Measurements from ENCODE around the gene DHX57. TPM values are rescaled to one million over a fixed set of nuclear protein-coding genes. Genes with fewer than 3 reads are reported as not detected.

DHX57 gene
- total and polyA plus RNA-seq, 12 donors: 6.0 to 12.4 (median 9.7) TPM

GRCh38 chr2:38856165-38856564, 19.6 kb downstream of the DHX57 start:
- Histone ChIP-seq H3K36me3 (peaks cover 0 to 100% (median 66%) of the 10 kb centered on the region in 9 donors), H3K4me3 (no peak overlapping the region), H3K4me1 (no peaks in the 10 kb centered on the region), H3K27me3 (no peaks in the 10 kb centered on the region), H3K9me3 (no peaks in the 10 kb centered on the region), H3K27ac (no peak overlapping the region)
- no peak for ATAC-seq
- DNase-seq: no peak
- intact Hi-C loops (cut with DNase I): no loop called here
- TF ChIP-seq, protein P1, sequence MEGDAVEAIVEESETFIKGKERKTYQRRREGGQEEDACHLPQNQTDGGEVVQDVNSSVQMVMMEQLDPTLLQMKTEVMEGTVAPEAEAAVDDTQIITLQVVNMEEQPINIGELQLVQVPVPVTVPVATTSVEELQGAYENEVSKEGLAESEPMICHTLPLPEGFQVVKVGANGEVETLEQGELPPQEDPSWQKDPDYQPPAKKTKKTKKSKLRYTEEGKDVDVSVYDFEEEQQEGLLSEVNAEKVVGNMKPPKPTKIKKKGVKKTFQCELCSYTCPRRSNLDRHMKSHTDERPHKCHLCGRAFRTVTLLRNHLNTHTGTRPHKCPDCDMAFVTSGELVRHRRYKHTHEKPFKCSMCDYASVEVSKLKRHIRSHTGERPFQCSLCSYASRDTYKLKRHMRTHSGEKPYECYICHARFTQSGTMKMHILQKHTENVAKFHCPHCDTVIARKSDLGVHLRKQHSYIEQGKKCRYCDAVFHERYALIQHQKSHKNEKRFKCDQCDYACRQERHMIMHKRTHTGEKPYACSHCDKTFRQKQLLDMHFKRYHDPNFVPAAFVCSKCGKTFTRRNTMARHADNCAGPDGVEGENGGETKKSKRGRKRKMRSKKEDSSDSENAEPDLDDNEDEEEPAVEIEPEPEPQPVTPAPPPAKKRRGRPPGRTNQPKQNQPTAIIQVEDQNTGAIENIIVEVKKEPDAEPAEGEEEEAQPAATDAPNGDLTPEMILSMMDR (IDR thresholded peaks at IDR 0.05): no peak
- WGBS, 2 donors: 95 to 100% methylated on average over 1 of the region's 1 CpG

DNA sequence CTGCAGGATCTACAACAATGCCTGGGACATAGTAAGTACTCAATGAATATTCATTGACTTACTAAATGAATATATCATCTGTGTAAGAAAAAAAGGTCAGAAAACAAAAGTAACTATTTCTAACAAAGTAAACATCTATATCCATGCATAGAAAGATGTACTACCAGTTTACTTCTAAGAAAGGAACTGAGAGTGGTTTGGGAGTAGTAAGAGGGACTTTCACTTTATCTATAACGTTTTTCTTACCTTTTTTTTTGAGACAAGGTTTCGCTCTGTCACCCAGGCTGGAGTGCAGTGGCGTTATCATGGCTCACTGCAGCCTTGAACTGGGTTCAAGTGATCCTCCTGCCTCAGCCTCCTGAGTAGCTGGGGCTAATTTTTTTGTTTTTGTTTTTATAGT, 25.7 kb downstream of the DHX57 start:
- no peaks in the 10 kb centered on the region for H3K9me3 ChIP-seq
- intact Hi-C loops (cut with DNase I): no loop called here
- no peaks in the 10 kb centered on the region for H3K27me3 ChIP-seq
- peaks cover 0 to 98% (median 17%) of the 10 kb centered on the region in 9 donors for H3K36me3 ChIP-seq
- no peak overlapping the region for H3K27ac ChIP-seq
- ATAC-seq (no peak), DNase-seq (no peak)
- TF ChIP-seq, protein P1 (IDR thresholded peaks at IDR 0.05): no peak
- no peak overlapping the region for H3K4me3 ChIP-seq
- no peaks in the 10 kb centered on the region for H3K4me1 ChIP-seq
- 83 to 90% methylated on average over 3 of the region's 3 CpGs for WGBS, 2 donors

DNA sequence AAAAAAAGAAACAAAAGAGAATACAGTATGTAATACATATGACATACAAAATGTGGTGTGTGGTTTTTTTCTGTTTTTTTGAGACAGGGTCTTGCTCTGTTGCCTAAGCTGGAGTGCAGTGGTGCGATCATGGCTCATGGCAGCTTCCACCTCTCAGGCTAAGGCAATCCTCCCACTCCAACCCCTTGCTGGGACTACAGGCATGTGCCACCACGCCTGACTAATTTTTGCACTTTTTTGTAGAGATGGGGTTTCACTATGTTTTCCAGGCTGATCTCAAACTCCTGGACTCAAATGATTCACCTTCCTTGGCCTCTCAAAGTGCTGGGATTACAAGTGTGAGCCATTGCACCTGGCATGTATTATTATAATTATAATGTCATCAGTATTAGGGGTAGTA, 38.9 kb downstream of the DHX57 start:
- peaks cover 0 to 27% (median 0%) of the 10 kb centered on the region in 9 donors for H3K4me1 ChIP-seq
- intact Hi-C loops (cut with DNase I): no loop called here
- TF ChIP-seq, protein P1 (IDR thresholded peaks at IDR 0.05): no peak
- no peaks in the 10 kb centered on the region for H3K9me3 ChIP-seq
- 93 to 97% methylated on average over 2 of the region's 2 CpGs for WGBS, 2 donors
- no peaks in the 10 kb centered on the region for H3K27me3 ChIP-seq
- DNase-seq (no peak), ATAC-seq (no peak)
- peaks cover 0 to 93% (median 19%) of the 10 kb centered on the region in 9 donors for H3K36me3 ChIP-seq
- peak overlapping the region in 1 of 10 donors; percentile 73 for H3K27ac ChIP-seq
- no peak overlapping the region for H3K4me3 ChIP-seq

- intact Hi-C loops (cut with DNase I): no loop called here
- ATAC-seq: peak in 7 of 8 donors; percentile 67 to 81 (median 73)
- Histone ChIP-seq H3K36me3 (peaks cover 0 to 91% (median 19%) of the 10 kb centered on the region in 9 donors), H3K27me3 (no peaks in the 10 kb centered on the region), H3K4me3 (no peak overlapping the region), H3K4me1 (peaks cover 0 to 35% (median 0%) of the 10 kb centered on the region in 9 donors), H3K27ac (peak overlapping the region in 1 of 10 donors; percentile 73), H3K9me3 (no peaks in the 10 kb centered on the region)
- DNase-seq: no peak
- TF ChIP-seq, protein P1 (IDR thresholded peaks at IDR 0.05): no peak
- 90% methylated on average over 3 of the region's 3 CpGs for WGBS, 2 donors
These were observed 39.7 kb downstream of the DHX57 start for GRCh38 chr2:38835990-38836389.

Measured in heart right ventricle (tissue), 16 donors.